ENCODE measurements around the gene SKP2. TPM values are rescaled to one million over a fixed set of nuclear protein-coding genes. Genes with fewer than 3 reads are reported as not detected.

SKP2 gene
- total RNA-seq, 4 donors from 2014 or later, result 2.8 to 6.7 (median 3.1) TPM

DNA sequence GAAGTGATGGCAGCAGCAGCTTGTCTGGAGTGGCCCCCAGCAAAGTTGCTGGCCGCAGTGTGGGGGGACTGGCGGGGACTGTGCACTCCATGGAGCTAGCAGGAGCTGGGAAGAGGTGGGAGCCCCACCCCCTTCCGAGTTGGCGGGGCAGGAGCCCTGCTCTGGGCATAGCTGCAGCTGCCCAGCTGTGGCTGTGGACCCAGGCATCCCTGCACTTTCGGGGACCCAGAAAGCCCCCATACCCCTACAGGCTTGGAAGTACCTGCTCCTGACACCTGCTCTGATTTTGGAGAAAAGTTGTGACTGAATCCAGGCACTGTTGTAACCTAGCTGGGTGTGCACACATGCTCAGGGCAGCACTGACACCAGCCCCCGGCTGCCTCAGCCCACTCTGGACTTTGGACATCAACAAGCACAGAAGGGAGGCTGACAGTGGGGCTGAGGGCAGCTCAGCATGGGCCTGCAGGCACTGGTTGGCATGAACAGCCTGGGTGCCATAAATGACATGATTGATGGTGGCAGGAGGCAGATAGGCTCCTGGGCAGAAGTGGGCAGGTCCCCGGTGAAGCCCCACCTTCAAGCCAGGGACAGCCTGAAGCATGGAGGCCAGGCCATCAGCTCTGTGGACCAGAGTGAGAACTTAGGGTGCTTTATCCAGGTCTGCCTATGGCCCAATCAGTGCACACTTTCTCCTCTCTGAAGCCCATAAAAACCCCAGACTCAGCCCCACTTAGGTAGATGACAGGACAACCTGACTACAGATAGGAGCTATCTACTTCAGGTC, 12.8 kb upstream of the SKP2 start:
- no peak overlapping the region for H3K27ac ChIP-seq
- H3K4me3 ChIP-seq, result no peak overlapping the region
- no peaks in the 10 kb centered on the region for H3K9me3 ChIP-seq
- intact Hi-C loops (cut with DNase I; ENCODE audit: low total_unique reads), result no loop called here
- peaks cover 0 to 17% of the 10 kb centered on the region in 2 donors for H3K36me3 ChIP-seq
- DNase-seq, result no peak
- H3K27me3 ChIP-seq, result no peaks in the 10 kb centered on the region
- TF ChIP-seq, protein P1, sequence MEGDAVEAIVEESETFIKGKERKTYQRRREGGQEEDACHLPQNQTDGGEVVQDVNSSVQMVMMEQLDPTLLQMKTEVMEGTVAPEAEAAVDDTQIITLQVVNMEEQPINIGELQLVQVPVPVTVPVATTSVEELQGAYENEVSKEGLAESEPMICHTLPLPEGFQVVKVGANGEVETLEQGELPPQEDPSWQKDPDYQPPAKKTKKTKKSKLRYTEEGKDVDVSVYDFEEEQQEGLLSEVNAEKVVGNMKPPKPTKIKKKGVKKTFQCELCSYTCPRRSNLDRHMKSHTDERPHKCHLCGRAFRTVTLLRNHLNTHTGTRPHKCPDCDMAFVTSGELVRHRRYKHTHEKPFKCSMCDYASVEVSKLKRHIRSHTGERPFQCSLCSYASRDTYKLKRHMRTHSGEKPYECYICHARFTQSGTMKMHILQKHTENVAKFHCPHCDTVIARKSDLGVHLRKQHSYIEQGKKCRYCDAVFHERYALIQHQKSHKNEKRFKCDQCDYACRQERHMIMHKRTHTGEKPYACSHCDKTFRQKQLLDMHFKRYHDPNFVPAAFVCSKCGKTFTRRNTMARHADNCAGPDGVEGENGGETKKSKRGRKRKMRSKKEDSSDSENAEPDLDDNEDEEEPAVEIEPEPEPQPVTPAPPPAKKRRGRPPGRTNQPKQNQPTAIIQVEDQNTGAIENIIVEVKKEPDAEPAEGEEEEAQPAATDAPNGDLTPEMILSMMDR (IDR thresholded peaks at IDR 0.05 in 4 of 5, conservative IDR thresholded peaks at IDR 0.05 in 1 of 5), result no peak
- no peak for TF ChIP-seq POLR2A (IDR thresholded peaks at IDR 0.05)
- H3K4me1 ChIP-seq, result no peaks in the 10 kb centered on the region
- in situ Hi-C loops (cut with MboI; ENCODE audit: low sequenced_read_pairs in 4 of 4), result no loop called here
- ATAC-seq, result no peak

DNA sequence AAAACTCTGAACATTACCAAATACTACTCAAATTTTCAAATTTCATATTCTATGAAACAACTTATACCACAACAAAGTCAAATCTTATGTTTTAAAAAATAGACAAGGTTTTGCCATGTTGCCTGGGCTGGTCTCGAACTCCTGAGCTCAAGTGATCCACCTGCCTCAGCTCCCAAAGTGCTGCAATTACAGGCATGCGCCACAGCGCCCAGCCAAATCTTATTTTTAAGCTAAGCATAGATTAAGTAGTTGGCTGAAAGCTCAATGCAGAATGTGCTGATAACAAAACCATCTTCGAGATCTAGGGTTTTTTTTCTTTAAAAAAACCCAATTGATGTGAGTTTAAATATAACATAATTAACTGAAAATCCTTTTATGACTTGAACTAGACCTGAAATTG, 6.6 kb upstream of the SKP2 start:
- no peaks in the 10 kb centered on the region for H3K27me3 ChIP-seq
- ATAC-seq (no peak), DNase-seq (no peak)
- no peak overlapping the region for H3K4me3 ChIP-seq
- no peak overlapping the region for H3K27ac ChIP-seq
- TF ChIP-seq, protein P1 (IDR thresholded peaks at IDR 0.05 in 4 of 5, conservative IDR thresholded peaks at IDR 0.05 in 1 of 5), result no peak
- no peak for TF ChIP-seq POLR2A (IDR thresholded peaks at IDR 0.05)
- peaks cover 8 to 12% of the 10 kb centered on the region in 2 donors for H3K4me1 ChIP-seq
- intact Hi-C loops (cut with DNase I; ENCODE audit: low total_unique reads), result no loop called here
- H3K36me3 ChIP-seq, result peaks cover 0 to 5% of the 10 kb centered on the region in 2 donors
- in situ Hi-C loops (cut with MboI; ENCODE audit: low sequenced_read_pairs in 4 of 4), result no loop called here
- no peaks in the 10 kb centered on the region for H3K9me3 ChIP-seq

DNA sequence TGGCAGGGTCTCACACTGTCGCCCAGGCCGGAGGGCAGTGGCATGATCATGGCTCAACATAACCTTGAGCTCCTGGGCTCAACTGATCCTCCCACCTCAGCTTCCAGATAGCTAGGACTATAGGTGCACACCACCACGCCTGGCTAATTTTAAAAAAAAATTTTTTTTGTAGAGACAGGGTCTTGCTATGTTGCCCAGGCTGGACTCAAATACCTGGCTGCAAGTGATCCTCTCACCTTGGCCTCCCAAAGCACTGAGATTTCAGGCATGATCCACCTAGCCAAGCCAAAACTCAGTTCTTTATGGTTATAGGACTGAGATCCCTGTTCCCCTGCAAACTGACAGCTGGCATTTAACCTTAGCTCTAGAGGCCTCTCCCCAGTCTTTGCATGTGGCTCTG, 5.5 kb upstream of the SKP2 start:
- DNase-seq (no peak), ATAC-seq (no peak)
- TF ChIP-seq POLR2A (IDR thresholded peaks at IDR 0.05), result no peak
- TF ChIP-seq, protein P1 (IDR thresholded peaks at IDR 0.05 in 4 of 5, conservative IDR thresholded peaks at IDR 0.05 in 1 of 5), result no peak
- intact Hi-C loops (cut with DNase I; ENCODE audit: low total_unique reads) (no loop called here), in situ Hi-C loops (cut with MboI; ENCODE audit: low sequenced_read_pairs in 4 of 4) (no loop called here)
- no peaks in the 10 kb centered on the region for H3K27me3 ChIP-seq
- H3K36me3 ChIP-seq, result peaks cover 0 to 1% of the 10 kb centered on the region in 2 donors
- H3K4me3 ChIP-seq, result no peak overlapping the region
- H3K9me3 ChIP-seq, result no peaks in the 10 kb centered on the region
- no peak overlapping the region for H3K27ac ChIP-seq
- H3K4me1 ChIP-seq, result peaks cover 15 to 19% of the 10 kb centered on the region in 2 donors

DNA sequence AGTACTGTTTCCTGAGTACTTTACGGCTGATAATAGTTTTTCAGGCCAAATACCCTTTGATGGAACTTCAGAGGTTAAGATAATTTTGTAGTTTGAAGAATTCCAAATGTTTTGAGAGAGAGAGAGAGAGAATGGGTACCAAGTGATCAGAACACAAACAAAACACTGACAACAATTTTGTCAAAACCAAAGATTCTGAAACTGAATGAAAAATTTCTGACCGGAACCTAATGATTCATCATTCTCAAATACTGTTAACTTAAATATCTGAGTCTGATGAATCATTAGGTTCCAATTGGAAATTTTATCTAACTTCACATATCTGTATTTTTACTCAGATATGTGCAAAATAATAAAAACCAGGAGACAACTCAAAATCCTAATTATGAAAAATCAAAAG, 4.2 kb upstream of the SKP2 start:
- H3K36me3 ChIP-seq, result no peaks in the 10 kb centered on the region
- in situ Hi-C loops (cut with MboI; ENCODE audit: low sequenced_read_pairs in 4 of 4), result no loop called here
- TF ChIP-seq, protein P1 (IDR thresholded peaks at IDR 0.05 in 4 of 5, conservative IDR thresholded peaks at IDR 0.05 in 1 of 5), result no peak
- no peak for TF ChIP-seq POLR2A (IDR thresholded peaks at IDR 0.05)
- no peaks in the 10 kb centered on the region for H3K27me3 ChIP-seq
- intact Hi-C loops (cut with DNase I; ENCODE audit: low total_unique reads), result no loop called here
- H3K4me1 ChIP-seq, result peaks cover 21 to 24% of the 10 kb centered on the region in 2 donors
- H3K4me3 ChIP-seq, result no peak overlapping the region
- DNase-seq (no peak), ATAC-seq (no peak)
- no peak overlapping the region for H3K27ac ChIP-seq
- no peaks in the 10 kb centered on the region for H3K9me3 ChIP-seq

Data from gastrocnemius medialis (tissue), 4 donors.